GM19372 (cell line): Measurements from ENCODE around the gene KLHDC7B.
A peak's percentile ranks its signal among the peaks of the same experiment; 100 is the strongest.

Experiments
- ATAC-seq: cut with Tn5 transposase; IDR thresholded peaks from one replicate; pipeline ENCODE4 v1.9.1; 2021; ENCODE audit warnings: mild to moderate bottlenecking, low read depth, moderate library complexity; ENCODE audit not compliant: unreplicated experiment

KLHDC7B gene

GRCh38 chr22:50583294-50583861 is 37.7 kb downstream of the KLHDC7B start:
- peak; percentile 22 for ATAC-seq

DNA sequence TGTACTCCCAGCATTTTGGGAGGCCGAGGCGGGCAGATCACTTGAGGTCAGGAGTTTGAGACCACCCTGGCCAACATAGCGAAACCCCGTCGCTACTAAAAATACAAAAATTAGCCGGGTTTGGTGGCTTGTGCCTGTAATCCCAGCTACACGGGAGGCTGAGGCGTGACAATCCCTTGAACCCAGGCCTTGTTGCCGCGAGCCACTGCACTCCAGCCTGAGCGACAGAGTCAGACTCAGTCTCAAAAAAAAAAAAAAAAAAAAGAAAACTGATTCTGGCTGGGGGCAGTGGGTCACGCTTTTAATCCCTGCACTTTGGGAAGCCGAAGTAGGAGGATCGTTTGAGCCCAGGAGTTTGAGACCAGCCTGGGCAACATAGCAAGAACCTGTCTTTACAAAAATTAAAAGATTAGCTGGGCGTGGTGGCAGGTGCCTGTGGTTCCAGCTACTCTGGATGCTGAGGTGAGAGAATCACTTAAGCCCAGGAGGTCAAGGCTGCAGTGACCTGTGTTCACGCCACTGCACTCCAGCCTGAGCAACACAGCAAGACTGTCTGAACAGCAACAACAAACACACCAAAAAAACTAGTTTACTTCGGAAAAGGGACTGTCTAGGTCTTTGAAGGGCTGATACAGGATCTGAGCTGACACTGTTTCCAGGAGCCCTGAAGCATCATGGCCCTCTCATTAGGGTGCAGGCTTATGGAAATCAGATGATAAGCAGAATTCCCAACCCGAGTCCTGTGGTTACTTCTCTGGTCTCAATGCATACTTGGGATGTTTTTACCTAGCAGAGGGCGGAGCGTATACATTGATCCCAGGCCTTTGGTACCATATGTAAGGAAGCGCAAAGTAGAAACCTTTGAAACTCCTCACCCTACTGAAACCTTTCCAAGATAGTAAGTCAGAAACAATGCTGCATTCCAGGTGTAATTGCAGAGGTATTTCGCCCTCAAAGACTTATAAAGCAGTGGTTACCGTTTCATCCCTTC is 38.7 kb downstream of the KLHDC7B start:
- ATAC-seq: no peak

DNA sequence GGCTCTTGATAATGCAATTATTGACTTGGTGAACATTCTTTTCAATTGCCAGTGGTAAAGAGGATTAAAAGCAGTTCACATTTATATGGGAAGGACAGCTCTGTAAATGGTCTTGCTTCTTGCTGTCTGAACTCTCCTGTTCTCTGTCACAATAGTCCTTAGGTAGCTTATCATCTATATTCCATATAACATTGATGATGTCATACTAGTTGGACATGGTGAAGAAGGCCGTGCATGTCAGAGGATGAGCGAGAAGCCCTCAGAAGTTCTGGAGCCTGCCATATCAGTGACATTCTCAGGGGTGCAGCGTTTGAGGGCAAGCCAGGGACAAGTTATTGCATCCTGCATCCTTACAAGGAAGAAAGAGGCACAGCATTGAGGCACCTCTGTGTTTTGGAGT is 39.5 kb downstream of the KLHDC7B start:
- no peak for ATAC-seq

- no peak for ATAC-seq
Observed at GRCh38 chr22:50585781-50586180, 40.1 kb downstream of the KLHDC7B start.

- no peak for ATAC-seq
Observed at GRCh38 chr22:50586416-50586815, 40.7 kb downstream of the KLHDC7B start.

GRCh38 chr22:50587407-50587806 is 41.7 kb downstream of the KLHDC7B start:
- ATAC-seq: no peak

GRCh38 chr22:50595189-50595588 is 49.5 kb downstream of the KLHDC7B start:
- ATAC-seq: no peak

DNA sequence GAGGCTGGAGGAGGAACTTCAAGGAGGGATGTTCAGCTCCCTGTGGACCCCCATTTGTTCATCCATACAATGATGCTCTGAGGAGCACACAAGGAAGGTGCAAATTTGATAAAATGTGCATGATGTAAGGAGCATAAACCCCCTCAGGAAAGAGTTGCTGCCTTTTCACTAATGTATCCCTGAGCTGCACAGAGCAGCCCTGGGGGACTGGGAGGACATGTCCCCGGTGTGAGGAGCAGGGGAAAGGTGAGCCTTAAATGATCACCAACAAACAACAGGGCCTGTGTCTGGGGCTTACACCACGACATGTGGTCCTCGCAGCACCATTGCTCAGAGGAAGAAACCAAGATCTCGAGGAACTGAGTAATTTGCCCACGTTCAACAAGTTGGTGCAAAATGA is 51.4 kb downstream of the KLHDC7B start:
- no peak for ATAC-seq

DNA sequence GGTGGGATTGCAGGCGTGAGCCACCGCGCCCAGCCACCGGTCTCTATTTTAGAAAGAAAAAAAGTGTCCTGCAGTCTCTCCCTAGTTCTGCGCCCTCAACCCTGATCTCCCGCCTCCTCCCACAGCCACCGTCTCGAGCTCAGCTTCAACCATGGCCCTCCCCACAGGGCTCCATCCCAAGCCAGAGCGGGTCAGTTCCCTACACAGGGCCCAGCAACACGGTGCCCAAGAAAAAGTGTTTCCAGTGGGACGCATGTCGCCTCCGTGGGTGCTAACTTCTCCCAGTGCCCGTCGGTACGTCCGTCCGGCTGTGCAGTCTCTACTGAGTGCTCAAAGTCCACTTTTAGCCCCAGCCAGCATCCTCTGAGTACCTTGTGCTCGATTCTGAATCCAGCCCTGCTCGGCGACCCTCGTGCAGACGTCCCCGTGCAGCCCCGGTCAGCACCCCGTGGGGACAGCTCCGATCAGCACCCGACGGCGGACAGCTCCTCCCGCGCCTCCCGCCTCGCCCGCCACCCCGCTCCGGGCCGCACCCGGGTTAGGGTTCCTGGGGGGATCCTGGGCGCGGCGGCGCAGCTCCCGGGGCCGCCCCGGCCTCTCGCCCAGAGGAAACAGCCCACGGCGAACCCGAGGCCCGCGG is 54.2 kb downstream of the KLHDC7B start:
- ATAC-seq: no peak

DNA sequence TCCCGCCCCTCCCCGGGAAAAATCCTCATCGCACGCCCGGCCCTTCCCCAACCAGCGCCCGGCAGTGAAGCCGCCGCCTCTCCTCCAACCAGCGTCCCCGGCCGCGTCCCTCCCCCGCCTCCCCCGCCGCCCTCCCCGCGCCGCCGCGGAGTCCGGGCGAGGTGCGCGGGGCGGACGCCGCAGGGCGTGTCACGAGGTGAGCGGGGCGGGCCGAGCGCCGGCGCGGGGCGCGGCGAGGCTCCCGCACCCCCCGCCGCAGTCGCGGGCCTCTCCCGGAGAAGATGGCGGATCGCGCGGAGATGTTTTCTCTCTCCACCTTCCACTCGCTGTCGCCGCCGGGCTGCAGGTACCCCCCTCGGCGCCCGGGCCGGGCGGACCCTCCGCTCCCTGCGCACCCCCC is 54.8 kb downstream of the KLHDC7B start, which contains the start of gene MAPK8IP2:
Gene MAPK8IP2 (plus strand): TSS at position 256 of the 400 bp plus-strand sequence. CDS start 26 bp downstream, at position 282.
- no peak for ATAC-seq
